Transverse colon (tissue), 4 donors: ENCODE measurements around the gene SERPINH1. TPM values are rescaled to one million over a fixed set of nuclear protein-coding genes. Genes with fewer than 3 reads are reported as not detected.

Experiments
- DNase-seq: peaks from one replicate; pipeline ENCODE4 v3.0.0-alpha.2; 2019
- H3K27ac ChIP-seq, 4 donors: fragments of 200-600 bp; sonication (generic); 2 replicates each; pipeline ENCODE4 v1.5.1; 2016 to 2018; ENCODE audit warnings: inconsistent platforms in 4 of 4
- H3K27me3 ChIP-seq: fragments of 200-600 bp; sonication (generic); 2 replicates; pipeline ENCODE4 v1.5.1; 2017; ENCODE audit warnings: inconsistent platforms
- H3K36me3 ChIP-seq, 4 donors: fragments of 200-600 bp; sonication (generic); 2 replicates each; pipeline ENCODE4 v1.5.1; 2017 to 2019; ENCODE audit warnings: inconsistent platforms in 4 of 4
- H3K4me1 ChIP-seq, 4 donors: fragments of 200-600 bp; sonication (generic); 2 replicates each; pipeline ENCODE4 v1.5.1; 2017 to 2020; ENCODE audit warnings: inconsistent platforms in 4 of 4
- H3K4me3 ChIP-seq, 4 donors: fragments of 200-600 bp; sonication (generic); 1 replicate in 1 of 4; 2 replicates in 3 of 4; pipeline versions ENCODE4 v1.5.1 to v1.6.1; 2017 to 2019; ENCODE audit warnings: inconsistent platforms in 4 of 4
- H3K9me3 ChIP-seq, 2 donors: fragments of 200-600 bp; sonication (generic); 2 replicates each; pipeline ENCODE4 v1.5.1; 2017 to 2019; ENCODE audit warnings: inconsistent platforms in 2 of 2
- EP300 ChIP-seq: sonication (generic); formaldehyde crosslinking; IDR thresholded peaks from one replicate; pipeline ENCODE4 v1.6.1; 2017; ENCODE audit warnings: antibody characterized with exemption, low read depth
- POLR2A ChIP-seq: fragments of 450-650 bp; IDR thresholded peaks from one replicate; pipeline ENCODE4 v1.6.1; 2016; ENCODE audit warnings: antibody characterized with exemption, mild to moderate bottlenecking, moderate library complexity
- POLR2AphosphoS5 ChIP-seq, 3 donors: sonication (generic); formaldehyde crosslinking; IDR thresholded peaks; one replicate each; pipeline ENCODE4 v1.6.1; 2016; ENCODE audit warnings: antibody characterized with exemption in 3 of 3
- WGBS, 2 donors: methylation state at CpG; one replicate each; pipeline ENCODE4 v1.1.5; 2018; ENCODE audit warnings: low coverage in 1 of 2; 5-methylcytosine and 5-hydroxymethylcytosine counted together
- in situ Hi-C, 4 donors: fragments of 200-750 bp; cut with MboI; loops; one replicate each; pipeline versions ENCODE4 v1.15.0 to v1.15.1; 2017; ENCODE audit warnings: low sequenced_read_pairs in 3 of 4, low pct_ligation_motif_present in 1 of 4, low pct_unique_long_range_greater_than_20kb in 1 of 4
- intact Hi-C: fragments of 100-400 bp; cut with DNase I; formaldehyde crosslinking; loops from one replicate; pipeline ENCODE4 v1.15.1; 2023; ENCODE audit warnings: low total_unique reads
- total RNA-seq, 4 donors: library from RNA; depleted of rRNA; stranded (reverse); fragments of >200 nt; gene quantifications; one replicate each; pipeline ENCODE4 v1.1.0, GENCODE V29; 2016
- TF ChIP-seq, protein P1 (sequence below), 5 experiments: fragments of 200-600 bp in 3 of 5; fragments of 450-650 bp in 2 of 5; sonication (generic) in 3 of 5; IDR thresholded peaks; 1 replicate in 2 of 5; 2 replicates in 3 of 5; pipeline ENCODE4 v1.5.1; 2016 to 2017; ENCODE audit warnings: antibody characterized with exemption in 5 of 5, inconsistent platforms in 3 of 5, mild to moderate bottlenecking in 2 of 5, moderate library complexity in 1 of 5

SERPINH1 gene
- total RNA-seq, 4 donors from 2014 or later = 34.8 to 169 (median 76.0) TPM

DNA sequence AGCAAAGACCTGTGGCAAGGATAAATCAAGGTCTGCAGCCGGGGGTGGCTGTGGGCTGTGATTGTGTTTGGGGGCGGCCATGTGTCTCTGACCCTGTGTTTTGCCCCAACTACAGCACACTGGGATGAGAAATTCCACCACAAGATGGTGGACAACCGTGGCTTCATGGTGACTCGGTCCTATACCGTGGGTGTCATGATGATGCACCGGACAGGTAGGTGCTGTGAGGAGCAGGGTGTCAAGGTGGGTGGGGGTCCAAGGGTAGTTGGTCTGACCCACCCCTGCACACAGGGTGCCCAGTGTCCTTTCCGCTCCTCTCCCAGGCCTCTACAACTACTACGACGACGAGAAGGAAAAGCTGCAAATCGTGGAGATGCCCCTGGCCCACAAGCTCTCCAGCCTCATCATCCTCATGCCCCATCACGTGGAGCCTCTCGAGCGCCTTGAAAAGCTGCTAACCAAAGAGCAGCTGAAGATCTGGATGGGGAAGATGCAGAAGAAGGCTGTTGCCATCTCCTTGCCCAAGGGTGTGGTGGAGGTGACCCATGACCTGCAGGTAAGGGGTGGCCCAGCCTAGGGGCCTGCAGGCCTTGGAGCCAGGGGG, 6.7 kb downstream of the SERPINH1 start:
- DNase-seq = no peak
- intact Hi-C loops = no loop called here
- Histone ChIP-seq H3K4me3 (no peak overlapping the region), H3K27me3 (no peaks in the 10 kb centered on the region), H3K9me3 (no peaks in the 10 kb centered on the region), H3K36me3 (peaks cover 0 to 49% (median 22%) of the 10 kb centered on the region in 4 donors), H3K4me1 (peaks cover 14 to 41% (median 31%) of the 10 kb centered on the region in 4 donors), H3K27ac (no peak overlapping the region)
- in situ Hi-C loops = no loop called here
- TF ChIP-seq EP300 = no peak
- no peak for TF ChIP-seq POLR2AphosphoS5 (IDR thresholded peaks at IDR 0.05)
- TF ChIP-seq, protein P1, sequence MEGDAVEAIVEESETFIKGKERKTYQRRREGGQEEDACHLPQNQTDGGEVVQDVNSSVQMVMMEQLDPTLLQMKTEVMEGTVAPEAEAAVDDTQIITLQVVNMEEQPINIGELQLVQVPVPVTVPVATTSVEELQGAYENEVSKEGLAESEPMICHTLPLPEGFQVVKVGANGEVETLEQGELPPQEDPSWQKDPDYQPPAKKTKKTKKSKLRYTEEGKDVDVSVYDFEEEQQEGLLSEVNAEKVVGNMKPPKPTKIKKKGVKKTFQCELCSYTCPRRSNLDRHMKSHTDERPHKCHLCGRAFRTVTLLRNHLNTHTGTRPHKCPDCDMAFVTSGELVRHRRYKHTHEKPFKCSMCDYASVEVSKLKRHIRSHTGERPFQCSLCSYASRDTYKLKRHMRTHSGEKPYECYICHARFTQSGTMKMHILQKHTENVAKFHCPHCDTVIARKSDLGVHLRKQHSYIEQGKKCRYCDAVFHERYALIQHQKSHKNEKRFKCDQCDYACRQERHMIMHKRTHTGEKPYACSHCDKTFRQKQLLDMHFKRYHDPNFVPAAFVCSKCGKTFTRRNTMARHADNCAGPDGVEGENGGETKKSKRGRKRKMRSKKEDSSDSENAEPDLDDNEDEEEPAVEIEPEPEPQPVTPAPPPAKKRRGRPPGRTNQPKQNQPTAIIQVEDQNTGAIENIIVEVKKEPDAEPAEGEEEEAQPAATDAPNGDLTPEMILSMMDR (IDR thresholded peaks at IDR 0.05) = no peak
- TF ChIP-seq POLR2A = no peak
- WGBS, 2 donors = 85% methylated on average over 14 of the region's 14 CpGs; no CpG with 5 or more reads in 1 of the 2 donors

DNA sequence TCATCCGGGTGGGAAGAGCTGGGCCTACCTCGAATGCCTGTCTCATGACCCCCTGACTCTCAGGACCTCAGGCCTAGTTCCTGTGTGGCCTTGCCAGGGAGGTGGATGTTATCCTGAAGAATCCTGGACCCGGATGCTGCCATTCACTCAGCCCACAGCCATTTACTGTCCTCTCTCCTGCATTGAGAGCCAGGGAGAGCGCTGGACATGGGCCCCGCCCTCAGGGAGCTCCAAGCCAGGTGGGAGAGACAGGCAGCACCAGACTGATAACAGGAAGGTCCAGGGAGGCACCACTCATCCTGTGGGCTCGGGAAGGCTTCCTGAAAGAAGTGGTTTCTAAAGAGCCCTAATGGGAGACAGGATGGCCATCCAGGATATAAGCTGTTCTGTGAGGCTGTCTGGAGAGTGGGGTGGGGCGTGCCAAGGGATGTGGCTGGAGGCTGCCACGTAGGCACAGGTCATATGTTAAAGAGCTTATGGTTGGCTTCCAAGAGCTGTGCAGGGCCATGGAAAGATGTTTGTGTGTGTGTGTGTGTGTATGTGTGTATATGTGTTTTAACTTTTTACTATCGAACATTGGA, 8.6 kb downstream of the SERPINH1 start:
- WGBS, 2 donors = 50 to 80% methylated on average over 2 to 9 of the region's 9 CpGs
- H3K9me3 ChIP-seq = no peaks in the 10 kb centered on the region
- TF ChIP-seq POLR2AphosphoS5 (IDR thresholded peaks at IDR 0.05) (no peak), POLR2A (no peak), EP300 (no peak)
- TF ChIP-seq, protein P1 (IDR thresholded peaks at IDR 0.05) = no peak
- in situ Hi-C loops (no loop called here), intact Hi-C loops (no loop called here)
- peaks cover 0 to 22% (median 15%) of the 10 kb centered on the region in 4 donors for H3K4me1 ChIP-seq
- no peak for DNase-seq
- H3K27ac ChIP-seq = no peak overlapping the region
- peaks cover 0 to 49% (median 22%) of the 10 kb centered on the region in 4 donors for H3K36me3 ChIP-seq
- H3K4me3 ChIP-seq = no peak overlapping the region
- no peaks in the 10 kb centered on the region for H3K27me3 ChIP-seq

DNA sequence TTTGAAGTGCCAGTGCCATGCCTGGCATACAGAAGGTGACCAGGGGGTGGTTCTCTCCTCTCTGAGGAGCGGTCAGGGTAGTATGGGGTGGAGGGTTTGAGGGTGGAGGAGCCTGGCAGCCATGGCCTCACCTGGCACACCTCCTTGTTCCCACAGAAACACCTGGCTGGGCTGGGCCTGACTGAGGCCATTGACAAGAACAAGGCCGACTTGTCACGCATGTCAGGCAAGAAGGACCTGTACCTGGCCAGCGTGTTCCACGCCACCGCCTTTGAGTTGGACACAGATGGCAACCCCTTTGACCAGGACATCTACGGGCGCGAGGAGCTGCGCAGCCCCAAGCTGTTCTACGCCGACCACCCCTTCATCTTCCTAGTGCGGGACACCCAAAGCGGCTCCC, 9.6 kb downstream of the SERPINH1 start:
- intact Hi-C loops = no loop called here
- H3K9me3 ChIP-seq = no peaks in the 10 kb centered on the region
- peaks cover 0 to 48% (median 22%) of the 10 kb centered on the region in 4 donors for H3K36me3 ChIP-seq
- TF ChIP-seq POLR2A (no peak), POLR2AphosphoS5 (IDR thresholded peaks at IDR 0.05) (no peak), EP300 (no peak)
- TF ChIP-seq, protein P1 (IDR thresholded peaks at IDR 0.05) = no peak
- no peak overlapping the region for H3K27ac ChIP-seq
- WGBS, 2 donors = 93% methylated on average over 14 of the region's 14 CpGs; no CpG with 5 or more reads in 1 of the 2 donors
- H3K4me1 ChIP-seq = peaks cover 0 to 17% (median 11%) of the 10 kb centered on the region in 4 donors
- no peak for DNase-seq
- H3K27me3 ChIP-seq = no peaks in the 10 kb centered on the region
- H3K4me3 ChIP-seq = no peak overlapping the region
- in situ Hi-C loops = no loop called here

DNA sequence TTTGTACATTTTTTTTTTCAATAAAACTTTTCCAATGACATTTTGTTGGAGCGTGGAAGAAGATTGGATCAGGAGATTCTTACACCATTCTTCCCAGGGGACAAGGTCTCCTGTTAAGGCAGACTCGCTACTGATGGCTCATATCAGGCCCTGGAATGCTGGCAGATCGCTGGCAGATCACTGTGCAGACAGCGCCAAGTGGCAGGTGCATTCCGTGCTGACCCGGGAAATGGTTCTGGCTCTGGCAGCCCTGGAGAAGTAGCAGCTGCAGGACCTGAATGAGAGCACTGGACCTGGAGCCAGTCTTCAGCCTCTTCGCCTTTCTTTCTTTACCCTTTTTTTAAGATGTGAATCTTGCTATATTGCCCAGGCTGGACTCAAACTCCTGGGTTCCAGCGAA, 10.7 kb downstream of the SERPINH1 start:
- 71 to 100% methylated on average over 1 to 8 of the region's 8 CpGs for WGBS, 2 donors
- Histone ChIP-seq H3K9me3 (no peaks in the 10 kb centered on the region), H3K36me3 (peaks cover 0 to 40% (median 20%) of the 10 kb centered on the region in 4 donors), H3K4me3 (no peak overlapping the region), H3K4me1 (peaks cover 0 to 12% (median 11%) of the 10 kb centered on the region in 4 donors), H3K27me3 (no peaks in the 10 kb centered on the region), H3K27ac (no peak overlapping the region)
- TF ChIP-seq, protein P1 (IDR thresholded peaks at IDR 0.05) = no peak
- TF ChIP-seq POLR2AphosphoS5 (IDR thresholded peaks at IDR 0.05) (no peak), POLR2A (no peak), EP300 (no peak)
- intact Hi-C loops = no loop called here
- in situ Hi-C loops = no loop called here
- no peak for DNase-seq
